IMR-90 (cell line): Measurements from ENCODE around the gene RNF32. TPM values are rescaled to one million over a fixed set of nuclear protein-coding genes. Genes with fewer than 3 reads are reported as not detected.

Experiments
- ATAC-seq: fragments of 200-7000 bp; cut with Tn5 transposase; 2 replicates; pipeline ENCODE4 v1.9.1; 2020; ENCODE audit warnings: low read depth, mild to moderate bottlenecking, moderate library complexity
- BruUV-seq: library from RNA; stranded (reverse); fragments of 400-500 nt; replicated peaks from 2 replicates; lab custom pipeline; 2021; lab: Mats Ljungman, UMichigan
- CTCF ChIA-PET: fragments of 300-600 bp; formaldehyde crosslinking; extraction: SDS; loops from one replicate; lab custom pipeline; 2021; ENCODE audit warnings: antibody characterized with exemption; lab: Yijun Ruan, JAX
- POLR2A ChIA-PET: fragments of 300-600 bp; sonication (Branson Sonifier 250); formaldehyde crosslinking; loops from one replicate; lab custom pipeline; 2022; ENCODE audit warnings: antibody characterized with exemption; ENCODE audit not compliant: unreplicated experiment; lab: Charles Lee
- DNase-seq: peaks from one replicate; pipeline ENCODE4 v3.0.0; 2013
- H2AFZ ChIP-seq: replicated peaks from 2 replicates; pipeline ENCODE3; 2013; ENCODE audit warnings: low read length, mild to moderate bottlenecking; ENCODE audit not compliant: poor library complexity
- H2AK5ac ChIP-seq: 2 replicates; pipeline ENCODE4 v1.6.1; 2013; ENCODE audit warnings: low read depth, low read length, inconsistent platforms
- H2AK9ac ChIP-seq: replicated peaks from 2 replicates; pipeline ENCODE3; 2013; ENCODE audit warnings: mild to moderate bottlenecking, low read depth, low read length, moderate library complexity; ENCODE audit not compliant: poor library complexity
- H2BK120ac ChIP-seq: 2 replicates; pipeline ENCODE4 v1.6.1; 2013; ENCODE audit warnings: low read depth, low read length, inconsistent platforms
- H2BK15ac ChIP-seq: 3 replicates; pipeline ENCODE4 v1.6.1; 2013; ENCODE audit warnings: low read depth, low read length, inconsistent platforms
- H2BK20ac ChIP-seq: 2 replicates; pipeline ENCODE4 v1.6.1; 2013; ENCODE audit warnings: low read depth, mild to moderate bottlenecking, inconsistent platforms, low read length, moderate library complexity
- H2BK5ac ChIP-seq: 2 replicates; pipeline ENCODE4 v1.6.1; 2013; ENCODE audit warnings: mild to moderate bottlenecking, low read depth, low read length, inconsistent platforms; ENCODE audit not compliant: poor library complexity, severe bottlenecking
- H3K14ac ChIP-seq: replicated peaks from 2 replicates; pipeline ENCODE4 v1.6.1; 2013; ENCODE audit warnings: low read depth, low read length, inconsistent platforms
- H3K18ac ChIP-seq: 2 replicates; pipeline ENCODE4 v1.6.1; 2013; ENCODE audit warnings: low read depth, low read length, control low read depth
- H3K23ac ChIP-seq: 2 replicates; pipeline ENCODE4 v1.6.1; 2013; ENCODE audit warnings: low read depth, low read length, inconsistent platforms
- H3K27ac ChIP-seq: 2 replicates; pipeline ENCODE4 v1.5.1; 2013; ENCODE audit warnings: mild to moderate bottlenecking, control low read depth, low read length; ENCODE audit not compliant: insufficient read depth
- H3K27me3 ChIP-seq: 2 replicates; pipeline ENCODE4 v1.6.1; 2013; ENCODE audit warnings: low read length; ENCODE audit not compliant: control insufficient read depth, insufficient read depth
- H3K36me3 ChIP-seq: 2 replicates; pipeline ENCODE4 v1.6.1; 2013; ENCODE audit warnings: low read length, mixed read lengths; ENCODE audit not compliant: control insufficient read depth, insufficient read depth
- H3K4ac ChIP-seq: 2 replicates; pipeline ENCODE4 v1.6.1; 2013; ENCODE audit warnings: low read depth, low read length, inconsistent platforms
- H3K4me1 ChIP-seq: 2 replicates; pipeline ENCODE4 v1.6.1; 2013; ENCODE audit warnings: low read length, mixed read lengths; ENCODE audit not compliant: control insufficient read depth, insufficient read depth
- H3K4me2 ChIP-seq: 2 replicates; pipeline ENCODE4 v1.6.1; 2013; ENCODE audit warnings: low read depth, mild to moderate bottlenecking, control low read depth, low read length, moderate library complexity
- H3K4me3 ChIP-seq: 2 replicates; pipeline ENCODE4 v1.5.1; 2013; ENCODE audit warnings: low read depth, mild to moderate bottlenecking, control low read depth, low read length, moderate library complexity; ENCODE audit not compliant: insufficient read depth
- H3K56ac ChIP-seq: 2 replicates; pipeline ENCODE4 v1.6.1; 2013; ENCODE audit warnings: low read length, inconsistent platforms; ENCODE audit not compliant: insufficient read depth; ENCODE audit errors: extremely low read depth
- H3K79me1 ChIP-seq, 2 experiments: 2 replicates each; pipeline ENCODE4 v1.6.1; 2013; ENCODE audit warnings: low read length in 2 of 2, inconsistent platforms in 1 of 2, low read depth in 1 of 2
- H3K9ac ChIP-seq: 2 replicates; pipeline ENCODE4 v1.6.1; 2013; ENCODE audit warnings: low read depth, low read length, control low read depth
- H3K9me1 ChIP-seq: 2 replicates; pipeline ENCODE4 v1.6.1; 2013; ENCODE audit warnings: low read length, inconsistent platforms; ENCODE audit not compliant: insufficient read depth
- H3K9me3 ChIP-seq: 2 replicates; pipeline ENCODE4 v1.6.1; 2013; ENCODE audit warnings: low read length; ENCODE audit not compliant: control insufficient read depth, insufficient read depth
- H4K20me1 ChIP-seq: 2 replicates; pipeline ENCODE4 v1.6.1; 2013; ENCODE audit warnings: low read length, inconsistent platforms; ENCODE audit not compliant: insufficient read depth
- H4K5ac ChIP-seq: 2 replicates; pipeline ENCODE4 v1.6.1; 2013; ENCODE audit warnings: mild to moderate bottlenecking, low read depth, low read length, control low read depth
- H4K8ac ChIP-seq, 2 experiments: 2 replicates each; pipeline ENCODE4 v1.6.1; 2013; ENCODE audit warnings: low read depth in 2 of 2, low read length in 2 of 2, control low read depth in 1 of 2, inconsistent platforms in 1 of 2
- H4K91ac ChIP-seq: 2 replicates; pipeline ENCODE4 v1.6.1; 2013; ENCODE audit warnings: low read depth, low read length, inconsistent platforms; ENCODE audit not compliant: insufficient read depth
- BHLHE40 ChIP-seq: fragments of 150-350 bp; IDR thresholded peaks from 2 replicates; pipeline ENCODE4 v1.6.1; 2016; ENCODE audit warnings: mild to moderate bottlenecking, low read depth, low read length
- CEBPB ChIP-seq: IDR thresholded peaks from 2 replicates; pipeline ENCODE4 v1.6.1; 2012; ENCODE audit warnings: low read depth, low read length, improper control_type of control experiment
- CHD1 ChIP-seq: IDR thresholded peaks from 2 replicates; pipeline ENCODE4 v1.6.1; 2012; ENCODE audit warnings: low read depth, low read length, improper control_type of control experiment
- CTCF ChIP-seq: conservative IDR thresholded peaks from 2 replicates; pipeline ENCODE4 v1.5.1; 2012; ENCODE audit warnings: mild to moderate bottlenecking, low read depth, low read length, improper control_type of control experiment
- ELK1 ChIP-seq: fragments of 150-350 bp; IDR thresholded peaks from 2 replicates; pipeline ENCODE4 v1.6.1; 2016; ENCODE audit warnings: low read depth, mild to moderate bottlenecking, low read length, moderate library complexity, borderline replicate concordance
- FOS ChIP-seq: fragments of 150-350 bp; IDR thresholded peaks from 2 replicates; pipeline ENCODE4 v1.6.1; 2016; ENCODE audit warnings: low read depth, low read length
- MAFK ChIP-seq: IDR thresholded peaks from 2 replicates; pipeline ENCODE4 v1.6.1; 2012; ENCODE audit warnings: low read depth, low read length, improper control_type of control experiment
- MAZ ChIP-seq: IDR thresholded peaks from 2 replicates; pipeline ENCODE4 v1.6.1; 2012; ENCODE audit warnings: low read depth, mild to moderate bottlenecking, low read length, improper control_type of control experiment, moderate library complexity, borderline replicate concordance
- MXI1 ChIP-seq: IDR thresholded peaks from 2 replicates; pipeline ENCODE4 v1.6.1; 2012; ENCODE audit warnings: low read depth, mild to moderate bottlenecking, low read length, moderate library complexity, borderline replicate concordance
- NFE2L2 ChIP-seq: fragments of 150-350 bp; IDR thresholded peaks from 2 replicates; pipeline ENCODE4 v1.6.1; 2016; ENCODE audit warnings: low read depth, mild to moderate bottlenecking, low read length
- POLR2A ChIP-seq: IDR thresholded peaks from 2 replicates; pipeline ENCODE4 v1.6.1; 2012; ENCODE audit warnings: mild to moderate bottlenecking, low read depth, low read length
- RAD21 ChIP-seq: IDR thresholded peaks from 2 replicates; pipeline ENCODE4 v1.6.1; 2012; ENCODE audit warnings: low read length, improper control_type of control experiment
- RCOR1 ChIP-seq: IDR thresholded peaks from 2 replicates; pipeline ENCODE4 v1.6.1; 2012; ENCODE audit warnings: mild to moderate bottlenecking, low read length, improper control_type of control experiment; ENCODE audit not compliant: insufficient replicate concordance
- RFX5 ChIP-seq: IDR thresholded peaks from 2 replicates; pipeline ENCODE4 v1.8.0; 2012; ENCODE audit warnings: low read depth, mild to moderate bottlenecking, low read length, moderate library complexity
- SMC3 ChIP-seq: fragments of 150-350 bp; IDR thresholded peaks from 2 replicates; pipeline ENCODE4 v1.6.1; 2016; ENCODE audit warnings: low read depth, mild to moderate bottlenecking, antibody characterized with exemption, low read length, moderate library complexity
- USF2 ChIP-seq: fragments of 150-350 bp; IDR thresholded peaks from 2 replicates; pipeline ENCODE4 v1.6.1; 2017; ENCODE audit warnings: mild to moderate bottlenecking, antibody characterized with exemption, low read length, low read depth
- WGBS, 2 experiments: methylation state at CpG; one replicate each; pipeline versions ENCODE4 v1.1.5 to v1.1.7; 2013; ENCODE audit warnings: missing lambda C conversion rate in 2 of 2; ENCODE audit not compliant: insufficient read length in 1 of 2; ENCODE audit errors: extremely low coverage in 2 of 2; 5-methylcytosine and 5-hydroxymethylcytosine counted together
- dilution Hi-C: fragments of 300-500 bp; cut with HindIII; formaldehyde crosslinking; loops from one replicate; pipeline ENCODE4 v1.14.3; 2018; ENCODE audit warnings: low sequenced_read_pairs; ENCODE audit not compliant: unreplicated experiment
- in situ Hi-C: fragments of 300-500 bp; cut with MboI; formaldehyde crosslinking; loops from 3 replicates; pipeline ENCODE4 v1.14.3; 2019; ENCODE audit warnings: low sequenced_read_pairs, inconsistent platforms, mixed read lengths
- intact Hi-C: fragments of 100-400 bp; cut with micrococcal nuclease; formaldehyde crosslinking; loops from 2 replicates; pipeline ENCODE4 v1.10.0; 2022
- polyA plus RNA-seq, 3 experiments: library from polyadenylated mRNA; depleted of rRNA; stranded (reverse); fragments of >200 nt; gene quantifications; 2 replicates each; pipeline ENCODE4 v1.2.3, GENCODE V29; 2012; ENCODE audit warnings: low replicate concordance in 1 of 3
- total RNA-seq: library from RNA; depleted of rRNA; stranded (reverse); fragments of >200 nt; gene quantifications from 2 replicates; pipeline ENCODE4 v1.2.3, GENCODE V29; 2012

Gene RNF32
- total and polyA plus RNA-seq, 2 of the 4 experiments (the other 2 are of a cell fraction), result 0.36 to 0.63 TPM

- no peak overlapping the region for H2AFZ ChIP-seq
- no peak overlapping the region for H2AK9ac ChIP-seq
- H3K4me1 ChIP-seq, result no peaks in the 10 kb centered on the region
- DNase-seq, result no peak
- dilution Hi-C loops, result no loop called here
- no peaks in the 10 kb centered on the region for H4K20me1 ChIP-seq
- WGBS, 2 experiments, result 70% methylated on average over 5 of the region's 14 CpGs; no CpG with 5 or more reads in 1 of the 2 experiments
- H2BK15ac ChIP-seq, result no peak overlapping the region
- H3K9ac ChIP-seq, result no peak overlapping the region
- TF ChIP-seq CHD1, result no peak
- no peak for TF ChIP-seq SMC3
- TF ChIP-seq NFE2L2, result no peak
- TF ChIP-seq MAFK, result no peak
- TF ChIP-seq CEBPB, result no peak
- no peak for TF ChIP-seq FOS
- no peak for TF ChIP-seq RFX5
- no peak for TF ChIP-seq CTCF
- no peak for TF ChIP-seq RAD21
- TF ChIP-seq ELK1, result no peak
- TF ChIP-seq POLR2A, result no peak
- TF ChIP-seq BHLHE40, result no peak
- TF ChIP-seq USF2, result no peak
- no peak for TF ChIP-seq RCOR1
- no peak for TF ChIP-seq MXI1
- no peak for TF ChIP-seq MAZ
- ChIA-PET POLR2A (no interaction called here), CTCF (no interaction called here)
- H2BK120ac ChIP-seq, result no peak overlapping the region
- no peak overlapping the region for H3K14ac ChIP-seq
- peaks cover 21% of the 10 kb centered on the region for H3K27me3 ChIP-seq
- H2AK5ac ChIP-seq, result no peak overlapping the region
- no peaks in the 10 kb centered on the region for H3K9me1 ChIP-seq
- ATAC-seq, result no peak
- intact Hi-C loops, result no loop called here
- no peak overlapping the region for H3K4ac ChIP-seq
- H3K9me3 ChIP-seq, result no peaks in the 10 kb centered on the region
- in situ Hi-C loops, result no loop called here
- H4K5ac ChIP-seq, result no peak overlapping the region
- H4K8ac ChIP-seq, result no peak overlapping the region
- H2BK5ac ChIP-seq, result no peak overlapping the region
- no peak overlapping the region for H3K23ac ChIP-seq
- no peak overlapping the region for H3K4me2 ChIP-seq
- no peaks in the 10 kb centered on the region for H3K79me1 ChIP-seq
- no TSS peak for BruUV-seq
- no peak overlapping the region for H3K56ac ChIP-seq
- no peaks in the 10 kb centered on the region for H3K36me3 ChIP-seq
- no peak overlapping the region for H3K27ac ChIP-seq
- no peak overlapping the region for H3K4me3 ChIP-seq
- no peak overlapping the region for H4K91ac ChIP-seq
- no peak overlapping the region for H3K18ac ChIP-seq
- H2BK20ac ChIP-seq, result no peak overlapping the region
Measured at GRCh38 chr7:156618780-156619367, 21.7 kb upstream of the RNF32 start.
